Measurements from ENCODE around the gene TMEM63B. TPM values are rescaled to one million over a fixed set of nuclear protein-coding genes. Genes with fewer than 3 reads are reported as not detected.

Gene TMEM63B
- polyA plus RNA-seq, 3 donors: 1.3 to 25.7 (median 1.9) TPM

DNA sequence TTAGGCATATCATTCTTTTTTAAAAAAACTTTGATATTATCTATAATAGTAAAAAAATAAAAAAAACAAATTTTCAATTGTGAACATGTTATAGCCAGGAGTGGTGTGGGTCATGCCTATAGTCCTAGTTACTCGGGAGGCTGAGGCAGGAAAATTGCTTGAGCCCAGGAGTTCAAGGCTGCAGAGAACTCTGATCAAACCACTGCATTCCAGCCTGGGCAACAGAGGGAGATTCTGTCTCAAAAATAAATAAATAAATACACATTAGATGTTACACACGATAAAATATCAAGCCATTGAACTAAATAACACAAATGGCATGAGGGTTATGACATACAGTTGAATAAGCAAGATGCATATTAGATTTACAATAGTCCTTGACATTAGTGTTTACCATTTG is 61.5 kb downstream of the TMEM63B start:
- H3K36me3 ChIP-seq (replicated peaks in 1 of 2; ENCODE audit: control insufficient read depth in 1 of 2, insufficient read depth in 2 of 2, low read length in 2 of 2): no peaks in the 10 kb centered on the region
- no peak overlapping the region for H3K27ac ChIP-seq (ENCODE audit: low read depth in 1 of 2, low read length in 2 of 2)
- intact Hi-C loops (cut with micrococcal nuclease): no loop called here
- H3K4me1 Mint-ChIP-seq: peaks cover 14% of the 10 kb centered on the region
- no peak overlapping the region for H3K4me2 ChIP-seq (replicated peaks; ENCODE audit: extremely low read depth, low read length, poor library complexity, severe bottlenecking)
- no peaks in the 10 kb centered on the region for H3K36me3 Mint-ChIP-seq
- no peak overlapping the region for H3K27ac Mint-ChIP-seq
- no peak for DNase-seq
- no peaks in the 10 kb centered on the region for H3K9me3 ChIP-seq (replicated peaks in 1 of 2; ENCODE audit: control insufficient read depth in 1 of 2, insufficient read depth in 1 of 2, low read length in 2 of 2)
- 100% methylated on average over 1 of the region's 2 CpGs for WGBS (ENCODE audit: insufficient coverage)
- no peak overlapping the region for H3K4me3 ChIP-seq (replicated peaks in 1 of 3; ENCODE audit: low read depth in 2 of 3, low read length in 3 of 3)
- no peaks in the 10 kb centered on the region for H4K20me1 ChIP-seq (ENCODE audit: insufficient read depth, low read length)
- TF ChIP-seq CTCF (IDR thresholded peaks at IDR 0.05): no peak
- H3K79me2 ChIP-seq (ENCODE audit: insufficient read depth, low read length): no peaks in the 10 kb centered on the region
- H3K9ac ChIP-seq (ENCODE audit: insufficient read depth, low read length, poor library complexity, severe bottlenecking): no peak overlapping the region
- no peak overlapping the region for H2AFZ ChIP-seq (ENCODE audit: insufficient read depth, low read depth, low read length, poor library complexity, severe bottlenecking)
- H3K9me3 Mint-ChIP-seq: peaks cover 0 to 2% (median 0%) of the 10 kb centered on the region in 7 donors
- peaks cover 2 to 8% (median 2%) of the 10 kb centered on the region in 3 donors for H3K27me3 Mint-ChIP-seq (ENCODE audit: low read depth in 3 of 3)
- H3K4me1 ChIP-seq (ENCODE audit: control insufficient read depth in 1 of 2, insufficient read depth in 2 of 2, low read length in 2 of 2): peaks cover 9% of the 10 kb centered on the region in 2 donors
- H3K4me3 Mint-ChIP-seq: no peak overlapping the region
- H3K27me3 ChIP-seq (ENCODE audit: control insufficient read depth in 2 of 2, insufficient read depth in 2 of 2, low read length in 2 of 2): no peaks in the 10 kb centered on the region

DNA sequence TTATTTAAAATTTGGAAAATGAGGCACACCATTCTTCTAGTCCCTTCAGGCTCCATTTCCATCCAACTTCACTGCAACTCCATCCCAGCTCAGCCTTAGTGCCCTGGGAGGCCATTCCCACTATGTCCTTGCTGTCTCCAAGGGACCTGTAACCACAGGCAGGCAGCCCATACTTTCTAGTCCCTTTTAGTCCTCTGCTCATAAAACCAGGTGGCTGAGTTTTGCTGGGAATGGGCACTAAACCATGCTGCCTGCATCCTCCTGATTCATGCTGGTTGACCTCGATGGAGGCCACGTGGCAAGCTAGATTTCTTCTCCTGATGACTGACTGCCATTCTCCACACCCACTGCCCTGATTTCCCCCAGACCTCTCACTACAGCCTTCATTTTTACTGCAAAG is 61.9 kb downstream of the TMEM63B start:
- peaks cover 9% of the 10 kb centered on the region in 2 donors for H3K4me1 ChIP-seq (ENCODE audit: control insufficient read depth in 1 of 2, insufficient read depth in 2 of 2, low read length in 2 of 2)
- no peak overlapping the region for H3K9ac ChIP-seq (ENCODE audit: insufficient read depth, low read length, poor library complexity, severe bottlenecking)
- Mint-ChIP-seq H3K36me3 (no peaks in the 10 kb centered on the region), H3K4me3 (no peak overlapping the region), H3K4me1 (peaks cover 14% of the 10 kb centered on the region), H3K9me3 (peaks cover 0 to 2% (median 0%) of the 10 kb centered on the region in 7 donors), H3K27me3 (ENCODE audit: low read depth in 3 of 3) (peaks cover 0 to 8% (median 2%) of the 10 kb centered on the region in 3 donors), H3K27ac (no peak overlapping the region)
- no peaks in the 10 kb centered on the region for H3K9me3 ChIP-seq (replicated peaks in 1 of 2; ENCODE audit: control insufficient read depth in 1 of 2, insufficient read depth in 1 of 2, low read length in 2 of 2)
- intact Hi-C loops (cut with micrococcal nuclease): no loop called here
- H3K79me2 ChIP-seq (ENCODE audit: insufficient read depth, low read length): no peaks in the 10 kb centered on the region
- no peak overlapping the region for H3K27ac ChIP-seq (ENCODE audit: low read depth in 1 of 2, low read length in 2 of 2)
- DNase-seq: no peak
- 62% methylated on average over 2 of the region's 2 CpGs for WGBS (ENCODE audit: insufficient coverage)
- no peaks in the 10 kb centered on the region for H3K36me3 ChIP-seq (replicated peaks in 1 of 2; ENCODE audit: control insufficient read depth in 1 of 2, insufficient read depth in 2 of 2, low read length in 2 of 2)
- no peak overlapping the region for H3K4me3 ChIP-seq (replicated peaks in 1 of 3; ENCODE audit: low read depth in 2 of 3, low read length in 3 of 3)
- no peaks in the 10 kb centered on the region for H4K20me1 ChIP-seq (ENCODE audit: insufficient read depth, low read length)
- H2AFZ ChIP-seq (ENCODE audit: insufficient read depth, low read depth, low read length, poor library complexity, severe bottlenecking): no peak overlapping the region
- no peaks in the 10 kb centered on the region for H3K27me3 ChIP-seq (ENCODE audit: control insufficient read depth in 2 of 2, insufficient read depth in 2 of 2, low read length in 2 of 2)
- no peak overlapping the region for H3K4me2 ChIP-seq (replicated peaks; ENCODE audit: extremely low read depth, low read length, poor library complexity, severe bottlenecking)
- no peak for TF ChIP-seq CTCF (IDR thresholded peaks at IDR 0.05)
